LNCaP clone FGC (cell line): ENCODE data around the gene GOLGB1.
"Not testable (repeated sequence)": the region's sequence is repeated elsewhere in the genome, so short reads cannot be mapped to it uniquely, and the experiment has no call there.

Experiments used
- DNase-seq: peaks from one replicate; pipeline ENCODE4 v3.0.0-alpha.2; 2011; ENCODE audit warnings: low read depth
- H3K4me3 ChIP-seq: 2 replicates; pipeline ENCODE4 v1.5.1; 2011; ENCODE audit warnings: mild to moderate bottlenecking, low read depth, low read length, control low read depth
- CTCF ChIP-seq: IDR thresholded peaks from 2 replicates; pipeline ENCODE4 v1.5.1; 2012; ENCODE audit warnings: mild to moderate bottlenecking; ENCODE audit not compliant: control insufficient read depth, insufficient read depth; ENCODE audit errors: extremely low read depth

Gene GOLGB1

GRCh38 chr3:121749276-121750086, at the start of gene GOLGB1:
TSS of gene GOLGB1 (minus strand) at chr3:121749741. CDS start at chr3:121730971, 18,770 bp downstream.
- peak within 1 kb of the TSS; percentile 86 for H3K4me3 ChIP-seq
- DNase-seq: peak; percentile 100
- no peak for TF ChIP-seq CTCF

GRCh38 chr3:121796970-121797369, 47.4 kb upstream of the GOLGB1 start:
- no peak overlapping the region for H3K4me3 ChIP-seq
- TF ChIP-seq CTCF: no peak
- DNase-seq: no peak

- H3K4me3 ChIP-seq: no peak overlapping the region
- no peak for DNase-seq
- no peak for TF ChIP-seq CTCF
These were observed 44.9 kb upstream of the GOLGB1 start for GRCh38 chr3:121794264-121794983.

DNA sequence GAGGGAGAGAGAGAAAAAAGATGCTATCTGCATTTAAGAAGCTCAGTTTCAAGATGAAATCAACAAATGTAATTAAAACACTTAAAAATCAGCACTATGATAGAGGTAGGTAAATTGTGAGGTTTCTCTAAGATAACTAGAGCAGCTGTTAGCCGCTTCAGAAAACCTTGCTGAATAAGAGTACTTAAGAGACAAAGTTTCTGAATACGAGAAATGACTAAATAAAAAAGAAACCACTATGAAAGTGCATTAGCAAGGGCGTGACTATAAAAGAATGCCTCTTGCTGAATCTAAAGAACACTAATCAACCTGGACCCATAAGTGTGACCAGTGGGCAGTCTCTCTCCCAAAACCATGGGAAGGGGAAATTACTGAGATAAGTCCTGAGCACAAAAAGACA, 43.5 kb upstream of the GOLGB1 start:
- no peak for DNase-seq
- no peak for TF ChIP-seq CTCF
- H3K4me3 ChIP-seq: no peak overlapping the region

DNA sequence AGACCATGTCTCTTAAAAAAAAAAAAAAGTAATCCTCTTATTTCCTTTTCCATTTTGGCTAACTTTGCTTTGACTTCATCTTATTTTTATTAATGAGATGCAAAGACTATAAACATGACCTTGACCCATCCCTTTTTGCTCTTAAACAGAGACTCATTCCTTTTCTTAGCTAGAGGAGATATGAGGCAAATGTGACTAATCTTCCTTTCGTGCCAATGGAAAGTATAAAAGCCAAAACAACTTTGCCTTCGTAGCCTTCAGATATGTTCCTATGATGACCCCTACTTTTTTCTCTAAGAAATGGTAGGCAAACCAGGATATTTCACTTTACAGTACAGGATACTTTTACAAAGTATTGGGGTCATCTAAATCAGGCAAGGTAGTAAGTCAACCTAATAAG, 36.9 kb upstream of the GOLGB1 start:
- DNase-seq: no peak
- no peak overlapping the region for H3K4me3 ChIP-seq
- no peak for TF ChIP-seq CTCF

DNA sequence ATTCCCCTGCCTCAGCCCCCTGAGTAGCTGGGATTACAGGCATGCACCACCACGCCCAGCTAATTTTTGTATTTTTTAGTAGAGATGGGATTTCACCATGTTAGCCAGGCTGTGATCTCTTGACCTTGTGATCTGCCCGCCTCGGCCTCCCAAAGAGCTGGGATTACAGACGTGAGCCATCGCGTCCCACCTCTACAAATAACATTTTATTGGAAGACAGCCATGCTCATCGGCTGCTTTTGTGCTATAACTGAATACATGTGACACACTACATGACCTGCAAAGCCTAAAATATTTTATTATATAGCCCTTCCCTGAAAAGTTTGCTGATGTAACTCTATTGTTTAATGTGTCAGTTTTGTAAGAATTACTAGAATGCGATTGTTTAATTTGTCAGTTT, 33.2 kb upstream of the GOLGB1 start:
- not testable (repeated sequence) for H3K4me3 ChIP-seq, DNase-seq

- no peak overlapping the region for H3K4me3 ChIP-seq
- no peak for TF ChIP-seq CTCF
- no peak for DNase-seq
These were observed 32.1 kb upstream of the GOLGB1 start for GRCh38 chr3:121781611-121782010.

- H3K4me3 ChIP-seq, DNase-seq: not testable (repeated sequence)
These were observed 25.6 kb upstream of the GOLGB1 start for GRCh38 chr3:121775095-121775494.
